ENCODE results near the gene TLR3. TPM values are rescaled to one million over a fixed set of nuclear protein-coding genes. Genes with fewer than 3 reads are reported as not detected.

TLR3 gene
- total and polyA plus RNA-seq, 2 of the 8 experiments (the other 6 are each of a cell fraction or from before 2014, with no cell fraction given) = 1.00 to 2.6 TPM

DNA sequence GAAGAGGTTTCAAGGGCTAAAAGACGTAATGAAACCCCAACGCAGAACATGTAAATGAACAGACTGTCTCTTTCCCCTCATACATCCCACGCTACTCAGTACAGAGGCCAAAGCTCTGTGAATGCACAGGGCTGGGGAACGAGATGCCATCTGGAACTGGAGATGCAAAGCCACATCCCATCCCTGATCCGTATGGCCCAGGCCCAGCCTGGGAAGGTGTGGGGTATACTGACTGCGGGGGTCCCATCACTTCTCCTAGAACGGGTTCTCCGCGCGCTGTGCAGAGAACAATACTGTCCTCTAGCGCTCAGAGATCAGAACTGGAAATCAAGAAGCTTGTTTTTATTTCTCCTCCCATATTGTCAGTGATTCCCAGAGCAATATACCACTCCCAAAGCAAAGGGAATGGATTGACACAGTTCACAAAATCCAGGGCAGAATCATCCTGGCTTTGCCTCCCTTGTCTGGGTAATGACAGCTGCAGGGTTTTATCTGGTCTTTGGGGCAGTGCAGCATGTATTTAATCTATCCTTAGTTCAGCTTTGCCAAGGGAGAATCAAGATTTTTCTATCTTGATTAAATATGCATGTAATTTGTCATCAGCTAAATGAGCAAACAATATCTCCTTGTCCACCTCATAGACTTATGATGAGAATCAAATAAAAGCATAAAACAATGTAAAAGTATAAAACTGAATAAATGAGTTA is 47.3 kb upstream of the TLR3 start (continued):
- TF ChIP-seq EZH2 (IDR thresholded peaks at IDR 0.05; ENCODE audit: low read depth, low read length, severe bottlenecking) (no peak), CEBPB (IDR thresholded peaks at IDR 0.05; ENCODE audit: low read depth, low read length) (no peak), NRF1 (IDR thresholded peaks at IDR 0.05; ENCODE audit: low read depth, low read length) (no peak), SIRT6 (IDR thresholded peaks at IDR 0.05; ENCODE audit: low read length) (no peak), KDM1A (IDR thresholded peaks at IDR 0.05; ENCODE audit: borderline replicate concordance, low read length) (no peak), SP1 (IDR thresholded peaks at IDR 0.05; ENCODE audit: low read depth, low read length) (no peak)
- TF ChIP-seq, protein P1, sequence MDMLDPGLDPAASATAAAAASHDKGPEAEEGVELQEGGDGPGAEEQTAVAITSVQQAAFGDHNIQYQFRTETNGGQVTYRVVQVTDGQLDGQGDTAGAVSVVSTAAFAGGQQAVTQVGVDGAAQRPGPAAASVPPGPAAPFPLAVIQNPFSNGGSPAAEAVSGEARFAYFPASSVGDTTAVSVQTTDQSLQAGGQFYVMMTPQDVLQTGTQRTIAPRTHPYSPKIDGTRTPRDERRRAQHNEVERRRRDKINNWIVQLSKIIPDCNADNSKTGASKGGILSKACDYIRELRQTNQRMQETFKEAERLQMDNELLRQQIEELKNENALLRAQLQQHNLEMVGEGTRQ (IDR thresholded peaks at IDR 0.05; ENCODE audit: low read length) = no peak
- TF ChIP-seq, protein P2, sequence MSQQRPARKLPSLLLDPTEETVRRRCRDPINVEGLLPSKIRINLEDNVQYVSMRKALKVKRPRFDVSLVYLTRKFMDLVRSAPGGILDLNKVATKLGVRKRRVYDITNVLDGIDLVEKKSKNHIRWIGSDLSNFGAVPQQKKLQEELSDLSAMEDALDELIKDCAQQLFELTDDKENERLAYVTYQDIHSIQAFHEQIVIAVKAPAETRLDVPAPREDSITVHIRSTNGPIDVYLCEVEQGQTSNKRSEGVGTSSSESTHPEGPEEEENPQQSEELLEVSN (IDR thresholded peaks at IDR 0.05) = no peak
